GM12872 (cell line): ENCODE data around the gene MAT1A.

Source experiments
- CTCF ChIP-seq: IDR thresholded peaks from 3 replicates; pipeline ENCODE4 v1.5.1; 2011; ENCODE audit warnings: low read depth, mild to moderate bottlenecking, low read length, moderate library complexity; ENCODE audit not compliant: insufficient read depth

Gene MAT1A

GRCh38 chr10:80281292-80281691 lies 8.2 kb downstream of the MAT1A start:
- TF ChIP-seq CTCF, result no peak

- TF ChIP-seq CTCF, result no peak
These were observed 9.2 kb downstream of the MAT1A start for GRCh38 chr10:80280071-80280800.

- TF ChIP-seq CTCF, result no peak
These were observed 10.3 kb downstream of the MAT1A start for GRCh38 chr10:80279146-80279545.

- no peak for TF ChIP-seq CTCF
These were observed 11.0 kb downstream of the MAT1A start for GRCh38 chr10:80278480-80278879.

- no peak for TF ChIP-seq CTCF
These were observed 11.7 kb downstream of the MAT1A start for GRCh38 chr10:80277567-80278250.

- no peak for TF ChIP-seq CTCF
These were observed 12.4 kb downstream of the MAT1A start for GRCh38 chr10:80277016-80277415.

- TF ChIP-seq CTCF, result no peak
These were observed 13.1 kb downstream of the MAT1A start for GRCh38 chr10:80276335-80276734.
